ENCODE results near the gene ANO2.

The ANO2 gene

DNA sequence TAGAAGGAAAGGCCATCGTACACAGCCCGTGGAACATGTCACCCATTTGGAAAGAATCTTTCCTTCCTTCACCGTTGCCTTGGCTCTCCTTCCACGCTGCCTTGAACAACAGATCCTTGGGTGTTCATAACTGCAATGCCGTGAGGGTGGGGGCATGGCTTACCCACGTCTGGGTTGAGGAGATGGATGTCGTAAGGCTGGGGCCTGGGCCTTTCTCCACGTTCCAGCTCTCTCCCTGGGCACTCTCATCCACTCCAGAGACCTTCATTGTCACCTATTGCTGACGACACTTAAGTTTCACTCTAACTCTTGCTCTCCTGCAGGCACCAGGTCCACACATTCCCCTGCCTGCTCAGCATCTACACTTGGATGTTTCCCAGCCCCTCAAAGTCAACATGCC, 19.4 kb downstream of the ANO2 start:
- TF ChIP-seq, protein P1, sequence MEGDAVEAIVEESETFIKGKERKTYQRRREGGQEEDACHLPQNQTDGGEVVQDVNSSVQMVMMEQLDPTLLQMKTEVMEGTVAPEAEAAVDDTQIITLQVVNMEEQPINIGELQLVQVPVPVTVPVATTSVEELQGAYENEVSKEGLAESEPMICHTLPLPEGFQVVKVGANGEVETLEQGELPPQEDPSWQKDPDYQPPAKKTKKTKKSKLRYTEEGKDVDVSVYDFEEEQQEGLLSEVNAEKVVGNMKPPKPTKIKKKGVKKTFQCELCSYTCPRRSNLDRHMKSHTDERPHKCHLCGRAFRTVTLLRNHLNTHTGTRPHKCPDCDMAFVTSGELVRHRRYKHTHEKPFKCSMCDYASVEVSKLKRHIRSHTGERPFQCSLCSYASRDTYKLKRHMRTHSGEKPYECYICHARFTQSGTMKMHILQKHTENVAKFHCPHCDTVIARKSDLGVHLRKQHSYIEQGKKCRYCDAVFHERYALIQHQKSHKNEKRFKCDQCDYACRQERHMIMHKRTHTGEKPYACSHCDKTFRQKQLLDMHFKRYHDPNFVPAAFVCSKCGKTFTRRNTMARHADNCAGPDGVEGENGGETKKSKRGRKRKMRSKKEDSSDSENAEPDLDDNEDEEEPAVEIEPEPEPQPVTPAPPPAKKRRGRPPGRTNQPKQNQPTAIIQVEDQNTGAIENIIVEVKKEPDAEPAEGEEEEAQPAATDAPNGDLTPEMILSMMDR (IDR thresholded peaks at IDR 0.05; ENCODE audit: low read depth, low read length, missing control alignments) = no peak
- no peaks in the 10 kb centered on the region for H3K27me3 ChIP-seq (replicated peaks)
- in situ Hi-C loops (cut with HindIII; ENCODE audit: low pct_ligation_motif_present, low sequenced_read_pairs) = no loop called here

DNA sequence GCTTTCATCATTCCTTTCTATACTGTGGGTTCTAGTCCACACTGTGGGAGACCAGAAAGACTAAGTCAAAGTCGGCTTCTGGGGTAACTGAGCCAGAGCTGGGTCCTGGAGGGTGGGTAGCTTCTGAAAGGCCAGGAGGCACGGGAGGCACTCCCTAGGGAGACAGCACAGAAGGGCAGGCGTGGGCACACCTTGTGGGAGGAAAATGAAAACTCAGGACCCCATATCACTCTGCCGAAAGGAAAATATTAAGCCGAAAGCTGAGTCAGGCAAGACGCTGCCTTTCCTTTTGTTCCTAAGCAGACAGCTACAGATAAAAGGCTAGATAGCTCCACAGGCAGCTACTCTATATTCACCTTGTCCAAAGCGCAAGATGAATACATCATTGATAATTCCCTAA, 20.7 kb downstream of the ANO2 start:
- in situ Hi-C loops (cut with HindIII; ENCODE audit: low pct_ligation_motif_present, low sequenced_read_pairs) = no loop called here
- no peak for DNase-seq
- no peaks in the 10 kb centered on the region for H3K36me3 ChIP-seq (replicated peaks)
- TF ChIP-seq, protein P1 (IDR thresholded peaks at IDR 0.05; ENCODE audit: low read depth, low read length, missing control alignments) = no peak
- no peaks in the 10 kb centered on the region for H3K27me3 ChIP-seq (replicated peaks)
- H3K4me3 ChIP-seq (ENCODE audit: low read depth, low read length) = no peak overlapping the region
- H3K27ac ChIP-seq = no peak overlapping the region

More for the DNA sequence above, 19.4 kb downstream of the ANO2 start:
- no peaks in the 10 kb centered on the region for H3K36me3 ChIP-seq (replicated peaks)
- no peak overlapping the region for H3K27ac ChIP-seq
- H3K4me3 ChIP-seq (ENCODE audit: low read depth, low read length) = no peak overlapping the region
- no peak for DNase-seq

DNA sequence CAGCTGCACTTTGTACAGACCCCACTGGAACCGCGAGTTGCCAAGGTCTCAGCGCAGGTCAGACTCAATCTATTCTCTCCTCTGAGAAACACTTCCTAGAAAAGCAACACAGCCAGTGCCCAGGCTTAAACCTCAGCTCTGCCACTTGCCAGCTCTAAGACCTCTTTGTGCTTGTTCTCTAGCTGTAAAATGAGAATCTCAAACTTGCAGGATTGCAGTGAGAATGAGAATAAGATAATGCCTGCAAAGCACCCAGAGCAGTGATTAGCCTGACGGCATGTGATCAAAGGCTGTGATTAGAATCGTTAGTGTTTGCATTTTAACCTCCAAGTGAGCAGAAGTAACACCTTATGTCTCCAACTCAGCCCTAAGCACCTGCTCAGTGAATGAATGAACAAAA, 21.3 kb downstream of the ANO2 start:
- in situ Hi-C loops (cut with HindIII; ENCODE audit: low pct_ligation_motif_present, low sequenced_read_pairs) = no loop called here
- Histone ChIP-seq H3K27me3 (replicated peaks) (no peaks in the 10 kb centered on the region), H3K27ac (no peak overlapping the region), H3K36me3 (replicated peaks) (no peaks in the 10 kb centered on the region), H3K4me3 (ENCODE audit: low read depth, low read length) (no peak overlapping the region)
- DNase-seq = no peak
- TF ChIP-seq, protein P1 (IDR thresholded peaks at IDR 0.05; ENCODE audit: low read depth, low read length, missing control alignments) = no peak

DNA sequence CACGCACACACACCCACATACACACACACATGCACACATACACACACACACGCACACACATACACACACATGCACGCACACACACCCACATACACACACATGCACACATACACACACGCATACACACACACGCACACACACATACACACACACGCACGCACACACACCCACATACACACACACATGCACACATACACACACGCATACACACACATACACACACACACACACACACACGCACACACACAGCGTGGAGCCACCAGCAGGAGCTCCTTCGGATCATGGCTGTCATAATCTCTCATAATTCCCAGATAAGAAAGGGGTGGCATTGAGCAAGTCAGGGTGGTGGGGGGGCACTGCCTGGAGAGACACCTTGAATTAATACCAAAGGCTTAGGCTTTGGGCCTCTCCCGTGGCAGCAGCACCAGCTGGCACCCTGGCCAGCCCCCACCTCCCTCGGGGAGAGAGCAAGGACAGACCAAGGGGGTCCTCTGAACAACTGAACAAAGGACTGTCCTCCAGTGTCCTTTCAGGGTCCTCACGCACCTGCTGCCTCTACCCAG, 21.9 kb downstream of the ANO2 start:
- TF ChIP-seq, protein P1 (IDR thresholded peaks at IDR 0.05; ENCODE audit: low read depth, low read length, missing control alignments) = no peak
- in situ Hi-C loops (cut with HindIII; ENCODE audit: low pct_ligation_motif_present, low sequenced_read_pairs) = no loop called here
- H3K36me3 ChIP-seq (replicated peaks) = no peaks in the 10 kb centered on the region
- no peak overlapping the region for H3K4me3 ChIP-seq (ENCODE audit: low read depth, low read length)
- H3K27ac ChIP-seq = no peak overlapping the region
- no peak for DNase-seq
- H3K27me3 ChIP-seq (replicated peaks) = no peaks in the 10 kb centered on the region

DNA sequence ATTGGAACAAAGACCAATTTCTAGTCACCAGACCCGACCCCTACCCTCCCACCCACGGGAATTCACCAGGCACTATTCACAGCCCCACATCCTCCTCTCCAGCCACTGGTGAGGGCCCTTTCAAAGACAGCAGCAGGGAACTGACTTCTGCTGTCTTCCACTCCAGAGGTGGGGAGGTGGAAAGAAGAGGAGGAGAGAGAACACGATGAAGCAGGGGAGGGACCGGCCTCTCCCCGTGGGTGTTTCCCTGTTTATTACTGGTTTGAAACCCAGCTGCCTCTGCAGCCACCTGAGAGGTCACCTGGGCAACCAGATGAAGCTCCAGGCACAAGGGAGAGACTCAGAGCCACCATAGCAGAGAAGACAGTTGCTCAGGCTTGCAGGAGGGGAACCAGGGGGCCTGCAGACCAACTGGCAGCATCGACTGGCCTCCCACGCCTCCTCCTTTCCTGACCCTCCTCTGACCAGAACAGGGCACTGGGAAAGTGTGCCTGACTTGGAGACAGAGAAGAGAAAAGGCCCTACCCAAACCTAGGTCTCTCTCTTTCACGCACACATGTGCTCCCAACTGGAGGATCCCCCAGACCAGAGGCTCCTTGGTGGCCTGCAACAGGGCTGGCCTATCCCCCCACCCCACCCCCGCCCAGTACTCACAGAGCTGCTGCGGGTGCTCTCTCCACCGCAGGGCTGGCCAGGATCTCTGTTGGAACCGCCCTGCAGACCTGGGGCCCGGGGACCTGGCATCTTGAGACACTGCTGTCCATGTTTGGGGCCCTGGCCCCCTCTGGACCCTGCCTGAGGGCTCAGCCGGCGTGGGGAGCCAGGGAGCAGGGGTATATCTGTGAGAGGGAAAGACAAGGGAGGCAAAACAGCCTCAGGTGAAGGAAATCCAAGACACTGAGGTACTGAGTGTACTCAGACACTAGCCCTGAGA, 22.8 kb downstream of the ANO2 start:
- Histone ChIP-seq H3K27ac (no peak overlapping the region), H3K36me3 (replicated peaks) (no peaks in the 10 kb centered on the region), H3K27me3 (replicated peaks) (no peaks in the 10 kb centered on the region), H3K4me3 (ENCODE audit: low read depth, low read length) (no peak overlapping the region)
- TF ChIP-seq, protein P1 (IDR thresholded peaks at IDR 0.05; ENCODE audit: low read depth, low read length, missing control alignments) = no peak
- no peak for DNase-seq
- in situ Hi-C loops (cut with HindIII; ENCODE audit: low pct_ligation_motif_present, low sequenced_read_pairs) = no loop called here
